Karpas-422 (cell line): ENCODE data around the gene ULK3. TPM values are rescaled to one million over a fixed set of nuclear protein-coding genes. Genes with fewer than 3 reads are reported as not detected.

Experiments
- DNase-seq: peaks from one replicate; pipeline ENCODE4 v3.0.0-alpha.2; 2015
- H2AFZ ChIP-seq: fragments of 200-600 bp; sonication (generic); 2 replicates; pipeline ENCODE4 v1.6.1; 2014; ENCODE audit warnings: antibody characterized with exemption, low read length, mixed read lengths
- H3K27ac ChIP-seq: fragments of 200-600 bp; sonication (generic); 2 replicates; pipeline ENCODE4 v1.5.1; 2014; ENCODE audit warnings: mild to moderate bottlenecking, low read length, moderate library complexity
- H3K27me3 ChIP-seq: fragments of 200-600 bp; sonication (generic); 2 replicates; pipeline ENCODE4 v1.6.1; 2014; ENCODE audit warnings: low read length, mixed read lengths
- H3K36me3 ChIP-seq: fragments of 200-600 bp; sonication (generic); 2 replicates; pipeline ENCODE4 v1.6.1; 2014; ENCODE audit warnings: low read length, mixed read lengths; ENCODE audit not compliant: insufficient read depth
- H3K4me1 ChIP-seq: fragments of 200-600 bp; sonication (generic); 2 replicates; pipeline ENCODE4 v1.6.1; 2014; ENCODE audit warnings: mild to moderate bottlenecking, low read length, mixed read lengths
- H3K4me2 ChIP-seq: fragments of 200-600 bp; sonication (generic); 2 replicates; pipeline ENCODE4 v1.6.1; 2014; ENCODE audit warnings: low read length, low read depth, mild to moderate bottlenecking; ENCODE audit not compliant: poor library complexity, severe bottlenecking
- H3K4me3 ChIP-seq: fragments of 200-600 bp; sonication (generic); 2 replicates; pipeline ENCODE4 v1.5.1; 2014; ENCODE audit warnings: mild to moderate bottlenecking, antibody characterized with exemption, low read length, mixed read lengths
- H3K79me2 ChIP-seq: fragments of 200-600 bp; sonication (generic); 2 replicates; pipeline ENCODE4 v1.6.1; 2014; ENCODE audit warnings: mild to moderate bottlenecking, low read length, mixed read lengths
- H3K9ac ChIP-seq: fragments of 200-600 bp; sonication (generic); 2 replicates; pipeline ENCODE4 v1.6.0; 2014; ENCODE audit warnings: low read length
- H3K9me2 ChIP-seq: fragments of 200-600 bp; sonication (generic), shearing (Covaris generic); replicated peaks from 2 replicates; pipeline ENCODE4 v1.6.0; 2014; ENCODE audit warnings: mild to moderate bottlenecking, low read length, moderate library complexity; ENCODE audit not compliant: insufficient read depth
- H3K9me3 ChIP-seq: fragments of 300-700, 200-600 bp; sonication (generic); 2 replicates; pipeline ENCODE4 v1.6.1; 2014; ENCODE audit warnings: low read length, mixed read lengths
- H4K20me1 ChIP-seq: fragments of 200-600 bp; sonication (generic); 2 replicates; pipeline ENCODE4 v1.6.1; 2014; ENCODE audit warnings: mild to moderate bottlenecking, antibody characterized with exemption, low read length, low read depth; ENCODE audit not compliant: insufficient read depth
- total RNA-seq: library from RNA; depleted of rRNA; stranded (reverse); fragments of >200 nt; shearing (Covaris generic); gene quantifications from 2 replicates; pipeline ENCODE4 v1.2.3, GENCODE V29; 2014; ENCODE audit warnings: low replicate concordance; rRNA removed

Gene ULK3, protein sequence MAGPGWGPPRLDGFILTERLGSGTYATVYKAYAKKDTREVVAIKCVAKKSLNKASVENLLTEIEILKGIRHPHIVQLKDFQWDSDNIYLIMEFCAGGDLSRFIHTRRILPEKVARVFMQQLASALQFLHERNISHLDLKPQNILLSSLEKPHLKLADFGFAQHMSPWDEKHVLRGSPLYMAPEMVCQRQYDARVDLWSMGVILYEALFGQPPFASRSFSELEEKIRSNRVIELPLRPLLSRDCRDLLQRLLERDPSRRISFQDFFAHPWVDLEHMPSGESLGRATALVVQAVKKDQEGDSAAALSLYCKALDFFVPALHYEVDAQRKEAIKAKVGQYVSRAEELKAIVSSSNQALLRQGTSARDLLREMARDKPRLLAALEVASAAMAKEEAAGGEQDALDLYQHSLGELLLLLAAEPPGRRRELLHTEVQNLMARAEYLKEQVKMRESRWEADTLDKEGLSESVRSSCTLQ
- 87.3 and 89.6 TPM in 2 replicates for total RNA-seq

DNA sequence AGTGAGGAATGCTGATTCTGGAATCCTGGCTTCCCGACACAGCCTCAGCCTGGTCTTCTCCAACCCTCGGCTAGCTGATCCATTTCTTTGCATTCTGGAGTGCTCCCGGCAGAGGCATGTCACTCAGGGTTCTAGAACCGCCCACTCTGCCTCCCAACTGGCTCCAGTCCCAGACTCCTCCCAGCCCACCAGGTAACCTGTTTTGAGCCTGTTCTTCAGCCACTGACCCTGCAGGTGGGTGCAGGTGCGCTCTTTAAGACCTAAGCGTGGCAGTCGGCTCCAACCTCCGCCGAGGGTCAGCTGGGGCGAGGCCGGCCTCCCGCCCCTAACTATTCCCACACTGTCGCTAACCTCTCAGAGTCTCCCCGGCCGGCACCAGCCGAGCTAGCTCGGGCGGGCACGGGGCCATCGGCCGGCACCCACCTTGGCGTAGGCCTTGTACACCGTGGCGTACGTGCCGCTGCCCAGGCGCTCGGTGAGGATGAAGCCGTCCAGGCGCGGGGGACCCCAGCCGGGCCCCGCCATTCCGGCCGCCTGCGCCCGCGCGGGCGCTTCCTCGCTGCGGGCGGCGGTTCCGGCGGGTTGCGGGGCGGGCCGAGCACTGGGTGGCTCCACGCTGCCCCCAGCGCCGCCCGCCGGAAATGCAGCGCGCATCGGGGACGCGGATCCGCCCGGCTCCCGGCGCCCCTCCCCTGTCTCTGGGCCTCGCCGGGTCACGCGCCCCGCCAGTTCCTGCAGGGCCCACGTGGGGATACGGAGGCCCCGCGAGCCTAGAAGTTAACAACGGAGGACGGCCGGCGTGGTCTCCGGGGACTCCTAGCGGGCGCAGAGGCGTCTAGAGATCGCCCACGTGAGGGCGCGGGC, at the start of gene ULK3:
TSS of gene ULK3 (minus strand) at position 576 of the 864 bp plus-strand sequence. CDS start at position 525, 51 bp downstream.
- H3K4me2 ChIP-seq = peak within 1 kb of the TSS; percentile 83
- peak within 1 kb of the TSS; percentile 100 for H3K4me3 ChIP-seq
- peak within 1 kb of the TSS; percentile 98 for H3K9ac ChIP-seq
- H3K36me3 ChIP-seq = peaks cover 7% of the 10 kb centered on the region; the same call in 1 of the 2 replicates
- H3K27me3 ChIP-seq = no peaks in the 10 kb centered on the region
- H3K79me2 ChIP-seq = peaks cover 16% of the 10 kb centered on the region
- peak; percentile 97 for DNase-seq
- H3K4me1 ChIP-seq = peaks cover 69% of the 10 kb centered on the region
- peak within 1 kb of the TSS; percentile 85 for H3K27ac ChIP-seq
- H4K20me1 ChIP-seq = 0 out of 2 replicates have a peak, but pooled peaks cover 7% of the 10 kb centered on the region
- no peaks in the 10 kb centered on the region for H3K9me3 ChIP-seq
- no peaks in the 10 kb centered on the region for H3K9me2 ChIP-seq
- peak within 1 kb of the TSS; percentile 63; the same call in 1 of the 2 replicates for H2AFZ ChIP-seq

DNA sequence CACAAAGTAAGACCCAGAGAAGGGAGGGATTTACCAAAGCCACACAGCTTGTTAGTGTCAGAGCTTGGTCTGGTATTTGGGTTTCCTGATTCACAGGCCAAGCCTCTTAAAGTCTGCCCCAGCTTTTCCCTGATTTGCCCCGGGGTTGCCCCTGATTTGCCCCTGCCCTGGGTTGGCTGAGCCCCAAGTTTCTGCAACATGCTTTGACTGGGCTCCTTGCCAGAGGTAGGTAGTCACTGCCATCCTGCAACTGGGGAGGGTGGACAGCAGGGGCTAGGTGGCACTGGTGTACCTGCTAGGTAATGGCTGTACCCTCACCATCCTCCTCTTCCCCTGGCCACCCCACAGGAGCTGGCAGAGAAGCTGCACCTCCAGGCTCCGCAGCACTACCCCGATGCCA, 49.4 kb upstream of the ULK3 start:
- Histone ChIP-seq H3K4me2 (no peak overlapping the region), H3K4me1 (peaks cover 38% of the 10 kb centered on the region), H3K9me3 (no peaks in the 10 kb centered on the region), H3K27me3 (no peaks in the 10 kb centered on the region), H3K36me3 (peaks cover 6% of the 10 kb centered on the region; the same call in 1 of the 2 replicates), H4K20me1 (no peaks in the 10 kb centered on the region), H3K79me2 (peaks cover 14% of the 10 kb centered on the region), H3K27ac (no peak overlapping the region), H3K9me2 (no peaks in the 10 kb centered on the region), H3K4me3 (no peak overlapping the region), H2AFZ (no peak overlapping the region), H3K9ac (no peak overlapping the region)
- DNase-seq = peak; percentile 42

DNA sequence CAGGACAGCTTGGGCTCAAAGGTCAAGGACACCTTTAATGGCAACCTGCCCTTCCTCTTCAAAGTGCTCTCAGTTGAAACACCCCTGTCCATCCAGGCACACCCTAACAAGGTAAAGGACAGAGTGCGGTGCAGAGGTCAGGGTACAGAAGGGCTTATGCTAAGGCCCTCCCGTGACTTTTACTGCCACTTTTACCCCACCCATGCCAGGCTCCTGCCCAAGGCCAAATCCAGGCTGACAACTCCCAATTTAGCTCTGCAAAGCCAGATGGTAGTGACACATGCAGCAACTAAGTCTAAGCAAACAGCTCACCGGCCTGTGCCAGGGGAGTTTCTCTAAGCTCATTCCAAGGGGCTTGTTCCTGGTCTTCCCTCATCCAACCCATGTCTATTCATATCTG, 48.5 kb upstream of the ULK3 start:
- DNase-seq = peak; percentile 38
- Histone ChIP-seq H3K9ac (peak overlapping the region; percentile 92; the same call in 1 of the 2 replicates), H3K79me2 (peaks cover 14% of the 10 kb centered on the region), H3K9me2 (no peaks in the 10 kb centered on the region), H4K20me1 (no peaks in the 10 kb centered on the region), H3K36me3 (peaks cover 6% of the 10 kb centered on the region; the same call in 1 of the 2 replicates), H3K27ac (0 out of 2 replicates have a peak overlapping the region, but pooled peaks have one; percentile 7), H3K4me2 (peak overlapping the region; percentile 91), H3K27me3 (no peaks in the 10 kb centered on the region), H2AFZ (no peak overlapping the region), H3K9me3 (no peaks in the 10 kb centered on the region), H3K4me1 (peaks cover 38% of the 10 kb centered on the region), H3K4me3 (peak overlapping the region; percentile 91; the same call in 1 of the 2 replicates)

DNA sequence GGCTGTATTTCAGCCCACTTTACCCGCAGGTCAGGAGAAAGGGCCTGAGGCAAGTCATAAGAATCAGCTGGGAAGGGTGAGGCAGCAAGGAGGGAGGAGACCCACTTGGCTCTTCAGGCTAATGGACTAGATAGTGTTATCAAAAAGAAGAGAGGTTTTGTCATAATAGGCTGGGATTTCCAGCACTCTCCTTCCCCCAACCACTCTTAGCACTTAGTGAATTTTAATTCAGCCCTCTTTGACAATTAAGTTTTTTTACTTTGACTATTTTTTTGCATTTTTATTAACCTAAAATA, 47.7 kb upstream of the ULK3 start:
- H3K79me2 ChIP-seq = peaks cover 14% of the 10 kb centered on the region
- peak overlapping the region; percentile 92 for H3K9ac ChIP-seq
- no peaks in the 10 kb centered on the region for H3K9me2 ChIP-seq
- DNase-seq = no peak
- H2AFZ ChIP-seq = peak overlapping the region; percentile 66; the same call in 1 of the 2 replicates
- H3K9me3 ChIP-seq = no peaks in the 10 kb centered on the region
- H4K20me1 ChIP-seq = no peaks in the 10 kb centered on the region
- H3K36me3 ChIP-seq = peaks cover 6% of the 10 kb centered on the region; the same call in 1 of the 2 replicates
- peak overlapping the region; percentile 91 for H3K4me2 ChIP-seq
- no peaks in the 10 kb centered on the region for H3K27me3 ChIP-seq
- H3K27ac ChIP-seq = peak overlapping the region; percentile 24; the same call in 1 of the 2 replicates
- peaks cover 38% of the 10 kb centered on the region for H3K4me1 ChIP-seq
- H3K4me3 ChIP-seq = peak overlapping the region; percentile 91

DNA sequence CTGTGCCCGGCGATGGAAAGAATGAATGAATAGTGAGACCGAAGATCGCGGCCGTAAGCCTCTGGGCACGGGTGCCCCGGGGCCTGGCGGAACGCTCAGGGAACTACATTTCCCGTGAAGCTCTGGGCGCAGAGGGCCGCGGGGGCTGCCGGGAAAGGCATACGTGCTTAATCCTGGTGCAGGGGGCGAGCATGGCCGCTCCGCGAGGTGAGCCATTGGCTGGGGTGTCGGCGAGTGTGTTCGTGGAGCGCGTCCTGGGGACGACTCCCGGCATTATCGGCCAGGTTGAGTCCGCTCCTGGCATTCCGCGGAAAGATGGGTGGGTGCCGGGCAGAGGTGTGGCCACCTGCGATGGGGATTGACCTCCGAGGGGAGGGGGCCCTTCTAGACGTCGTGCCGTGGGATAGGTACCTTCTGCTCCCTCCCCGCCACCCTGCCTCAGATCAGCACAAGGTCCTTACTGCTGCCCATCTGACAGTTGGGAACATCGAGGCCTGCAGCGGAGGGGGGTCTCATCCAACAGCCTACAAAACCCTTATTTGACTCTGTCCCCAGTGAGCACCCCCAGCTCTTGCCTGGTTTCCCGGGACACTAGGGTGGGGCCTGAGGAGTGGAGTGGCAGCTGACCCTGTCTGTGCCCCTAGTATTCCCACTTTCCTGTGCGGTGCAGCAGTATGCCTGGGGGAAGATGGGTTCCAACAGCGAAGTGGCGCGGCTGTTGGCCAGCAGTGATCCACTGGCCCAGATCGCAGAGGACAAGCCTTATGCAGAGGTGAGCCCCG, 47.1 kb upstream of the ULK3 start, which contains the start of gene MPI:
TSS of gene MPI (plus strand) at position 160 of the 782 bp plus-strand sequence. CDS start at position 192, 32 bp downstream.
- H3K36me3 ChIP-seq = peaks cover 6% of the 10 kb centered on the region; the same call in 1 of the 2 replicates
- H3K79me2 ChIP-seq = peaks cover 14% of the 10 kb centered on the region
- H3K9me2 ChIP-seq = no peaks in the 10 kb centered on the region
- peak within 1 kb of the TSS; percentile 92 for H3K9ac ChIP-seq
- H3K4me1 ChIP-seq = peaks cover 38% of the 10 kb centered on the region
- peak within 1 kb of the TSS; percentile 91 for H3K4me2 ChIP-seq
- peak within 1 kb of the TSS; percentile 66 for H2AFZ ChIP-seq
- H4K20me1 ChIP-seq = no peaks in the 10 kb centered on the region
- H3K27ac ChIP-seq = peak within 1 kb of the TSS; percentile 24; the same call in 1 of the 2 replicates
- DNase-seq = peak; percentile 95
- H3K27me3 ChIP-seq = no peaks in the 10 kb centered on the region
- H3K9me3 ChIP-seq = no peaks in the 10 kb centered on the region
- peak within 1 kb of the TSS; percentile 91 for H3K4me3 ChIP-seq

DNA sequence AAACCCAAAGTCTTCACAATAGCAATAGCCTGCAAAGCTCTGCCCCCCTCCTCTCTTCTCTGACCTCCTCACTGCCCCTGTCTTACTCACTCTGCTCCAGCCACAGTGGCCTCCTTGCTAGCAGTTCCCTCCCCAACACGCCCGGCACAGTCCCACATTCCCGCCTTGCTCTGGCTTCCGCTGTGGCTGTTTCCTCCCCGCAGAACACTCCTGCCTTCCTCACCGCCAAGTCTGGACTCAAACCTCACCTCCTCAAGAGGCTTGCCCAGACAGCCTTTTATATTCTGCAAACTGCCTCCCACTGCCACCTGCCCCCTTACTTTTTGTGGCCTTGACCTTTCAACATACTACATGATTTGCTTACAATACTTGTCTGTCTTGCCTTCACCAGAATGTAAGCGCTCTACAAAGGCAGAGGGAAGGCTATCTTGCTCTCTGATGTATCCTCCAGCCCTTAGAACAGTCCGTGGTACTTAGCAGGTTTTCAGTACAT, 46.5 kb upstream of the ULK3 start:
- H3K4me3 ChIP-seq = peak overlapping the region; percentile 91
- peaks cover 6% of the 10 kb centered on the region; the same call in 1 of the 2 replicates for H3K36me3 ChIP-seq
- peak overlapping the region; percentile 91 for H3K4me2 ChIP-seq
- H3K9ac ChIP-seq = peak overlapping the region; percentile 92
- no peaks in the 10 kb centered on the region for H3K27me3 ChIP-seq
- no peak for DNase-seq
- no peaks in the 10 kb centered on the region for H3K9me2 ChIP-seq
- H3K27ac ChIP-seq = no peak overlapping the region
- peaks cover 38% of the 10 kb centered on the region for H3K4me1 ChIP-seq
- peaks cover 14% of the 10 kb centered on the region for H3K79me2 ChIP-seq
- peak overlapping the region; percentile 66 for H2AFZ ChIP-seq
- no peaks in the 10 kb centered on the region for H4K20me1 ChIP-seq
- H3K9me3 ChIP-seq = no peaks in the 10 kb centered on the region

DNA sequence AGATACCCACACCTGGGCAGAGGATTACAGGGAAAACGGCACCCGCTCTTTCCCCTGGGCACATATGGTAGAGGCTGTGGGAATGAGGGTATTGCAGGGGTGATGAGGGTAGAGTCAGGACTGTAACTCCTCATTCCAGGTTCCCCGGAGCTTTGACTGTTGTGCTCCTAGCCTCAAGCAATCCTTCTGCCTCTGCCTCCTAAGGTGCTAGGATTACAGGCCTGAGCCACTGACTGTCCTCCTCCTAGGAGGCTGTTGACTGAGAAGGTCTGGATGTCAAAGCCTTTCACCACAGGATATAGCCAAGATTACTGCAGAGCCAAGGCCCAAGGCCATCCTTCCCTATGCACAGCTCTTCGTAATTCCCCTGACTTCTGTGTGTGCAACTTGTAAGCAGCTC, 45.8 kb upstream of the ULK3 start:
- Histone ChIP-seq H3K36me3 (peaks cover 5% of the 10 kb centered on the region; the same call in 1 of the 2 replicates), H3K27me3 (no peaks in the 10 kb centered on the region), H3K9me3 (no peaks in the 10 kb centered on the region), H3K27ac (no peak overlapping the region), H4K20me1 (no peaks in the 10 kb centered on the region), H3K9ac (no peak overlapping the region), H3K4me3 (no peak overlapping the region), H2AFZ (no peak overlapping the region), H3K9me2 (no peaks in the 10 kb centered on the region), H3K4me1 (peaks cover 38% of the 10 kb centered on the region), H3K4me2 (no peak overlapping the region), H3K79me2 (peaks cover 14% of the 10 kb centered on the region)
- no peak for DNase-seq
